HepG2 (cell line): ENCODE data around the gene NOX3. TPM values are rescaled to one million over a fixed set of nuclear protein-coding genes. Genes with fewer than 3 reads are reported as not detected.

Experiments
- ATAC-seq: fragments of 200-7000 bp; cut with Tn5 transposase; 3 replicates; pipeline ENCODE4 v1.9.1; 2020; ENCODE audit warnings: mild to moderate bottlenecking, moderate library complexity
- BruUV-seq: library from RNA; stranded (reverse); fragments of 400-500 nt; replicated peaks from 2 replicates; lab custom pipeline; 2021; lab: Mats Ljungman, UMichigan
- CTCF ChIA-PET: fragments of 300-600 bp; formaldehyde crosslinking; extraction: SDS; loops from one replicate; lab custom pipeline; 2021; ENCODE audit warnings: low total read pairs, inconsistent platforms, low intra/inter-chr PET ratio; lab: Yijun Ruan, JAX
- POLR2A ChIA-PET: fragments of 350-600 bp; sonication (Branson Sonifier 250); formaldehyde crosslinking; loops from one replicate; lab custom pipeline; 2020; ENCODE audit warnings: antibody characterized with exemption, inconsistent platforms; lab: Yijun Ruan, JAX
- DNase-seq: peaks from one replicate; pipeline ENCODE4 v3.0.0-alpha.2; 2015; ENCODE audit warnings: low spot score
- FAIRE-seq: peaks from 3 replicates; lab custom pipeline; 2011; peaks lifted over from hg19 to GRCh38; lab: Jason Lieb, UNC
- H2AFZ ChIP-seq: one replicate; pipeline ENCODE4 v1.6.1; 2011; ENCODE audit warnings: low read length, inconsistent platforms
- H3K27ac ChIP-seq: fragments of 300-600 bp; 3 replicates; pipeline ENCODE4 v1.8.0; 2011; ENCODE audit warnings: mixed run types, mild to moderate bottlenecking, mixed read lengths, low read length, inconsistent platforms; ENCODE audit not compliant: insufficient read depth; ENCODE audit errors: extremely low read length
- H3K27me3 ChIP-seq, 2 experiments: fragments of 200-600 bp in 1 of 2; 2 replicates in 1 of 2; 3 replicates in 1 of 2; pipeline versions ENCODE4 v1.6.0 to v1.8.0; 2011; ENCODE audit warnings: low read length in 2 of 2, mild to moderate bottlenecking in 2 of 2, moderate library complexity in 2 of 2, inconsistent platforms in 1 of 2; ENCODE audit not compliant: insufficient read depth in 2 of 2, control insufficient read depth in 1 of 2
- H3K36me3 ChIP-seq, 2 experiments: fragments of 200-600 bp in 1 of 2; replicated peaks in 1 of 2; 2 replicates in 1 of 2; 3 replicates in 1 of 2; pipeline versions ENCODE4 v1.5.1 to v1.8.0; 2011; ENCODE audit warnings: low read length in 2 of 2, inconsistent platforms in 1 of 2; ENCODE audit not compliant: insufficient read depth in 2 of 2, control insufficient read depth in 1 of 2
- H3K4me1 ChIP-seq: 2 replicates; pipeline ENCODE4 v1.5.1; 2012; ENCODE audit warnings: low read length, inconsistent platforms; ENCODE audit not compliant: insufficient read depth
- H3K4me2 ChIP-seq: 2 replicates; pipeline ENCODE4 v1.6.0; 2011; ENCODE audit warnings: low read depth, low read length, inconsistent platforms
- H3K4me3 ChIP-seq, 3 experiments: fragments of 200-600 bp in 1 of 3; sonication (generic), shearing (Covaris generic) in 1 of 3; replicated peaks in 1 of 3; 2 replicates each; pipeline ENCODE4 v1.5.1; 2011 to 2016; ENCODE audit warnings: low read length in 3 of 3, inconsistent platforms in 2 of 3, low read depth in 2 of 3, mild to moderate bottlenecking in 2 of 3, control low read depth in 1 of 3, mixed read lengths in 1 of 3; ENCODE audit not compliant: insufficient read depth in 1 of 3
- H3K79me2 ChIP-seq: one replicate; pipeline ENCODE4 v1.6.1; 2011; ENCODE audit warnings: low read length, inconsistent platforms; ENCODE audit not compliant: insufficient read depth
- H3K9ac ChIP-seq: 2 replicates; pipeline ENCODE4 v1.6.0; 2011; ENCODE audit warnings: mild to moderate bottlenecking, low read depth, low read length, inconsistent platforms; ENCODE audit not compliant: insufficient read depth
- H3K9me3 ChIP-seq: 2 replicates; pipeline ENCODE4 v1.5.1; 2012; ENCODE audit warnings: mild to moderate bottlenecking, low read length
- H4K20me1 ChIP-seq: 2 replicates; pipeline ENCODE4 v1.6.0; 2011; ENCODE audit warnings: inconsistent platforms, mild to moderate bottlenecking, low read length, moderate library complexity; ENCODE audit not compliant: insufficient read depth
- CHD4 ChIP-seq: fragments of 200-600 bp; sonication (generic); IDR thresholded peaks from 2 replicates; pipeline ENCODE4 v1.7.0; 2017; ENCODE audit warnings: mild to moderate bottlenecking, low read length, borderline replicate concordance
- ETS1 ChIP-seq: sonication (generic); formaldehyde crosslinking; IDR thresholded peaks from 2 replicates; pipeline ENCODE4 v1.4.0; 2020; ENCODE audit warnings: missing genetic modification reagents
- MAF1 ChIP-seq: sonication (generic); formaldehyde crosslinking; IDR thresholded peaks from 2 replicates; pipeline ENCODE4 v1.5.0; 2020; ENCODE audit warnings: missing genetic modification reagents, borderline replicate concordance
- MLLT10 ChIP-seq: sonication (generic); formaldehyde crosslinking; IDR thresholded peaks from 2 replicates; pipeline ENCODE4 v1.4.0; 2020; ENCODE audit warnings: missing genetic modification reagents
- NFE2 ChIP-seq: sonication (generic); formaldehyde crosslinking; IDR thresholded peaks from 2 replicates; pipeline ENCODE4 v1.4.0; 2020; ENCODE audit warnings: missing genetic modification reagents
- NFYC ChIP-seq: IDR thresholded peaks from 2 replicates; pipeline ENCODE4 v1.6.1; 2016; ENCODE audit warnings: missing genetic modification reagents, missing compliant biosample characterization
- ZBTB34 ChIP-seq: sonication (generic); formaldehyde crosslinking; IDR thresholded peaks from 2 replicates; pipeline ENCODE4 v1.8.0; 2022; ENCODE audit warnings: mild to moderate bottlenecking, missing genetic modification reagents
- ZBTB40 ChIP-seq, 2 experiments: fragments of 450-650 bp in 1 of 2; sonication (generic) in 1 of 2; formaldehyde crosslinking in 1 of 2; IDR thresholded peaks; 2 replicates each; pipeline versions ENCODE4 v1.6.1 to v1.8.0; 2016 to 2022; ENCODE audit warnings: antibody characterized with exemption in 1 of 2, mild to moderate bottlenecking in 1 of 2, missing genetic modification reagents in 1 of 2
- ZNF205 ChIP-seq: IDR thresholded peaks from 2 replicates; pipeline ENCODE4 v1.6.1; 2018; ENCODE audit warnings: missing biosample characterization, missing genetic modification reagents
- ZNF574 ChIP-seq: sonication (generic); formaldehyde crosslinking; IDR thresholded peaks from 2 replicates; pipeline ENCODE4 v1.4.0; 2020; ENCODE audit warnings: missing genetic modification reagents
- WGBS: methylation state at CpG from one replicate; pipeline ENCODE4 v1.1.6; 2017; ENCODE audit warnings: low lambda C conversion rate; 5-methylcytosine and 5-hydroxymethylcytosine counted together
- in situ Hi-C: cut with HindIII; loops from 2 replicates; pipeline ENCODE4 v1.10.0; 2017; ENCODE audit warnings: low pct_unique_long_range_greater_than_20kb; ENCODE audit not compliant: extremely low pct_ligation_motif_present
- intact Hi-C: fragments of 100-400 bp; cut with micrococcal nuclease; formaldehyde crosslinking; loops from one replicate; pipeline ENCODE4 v1.10.0; 2022; ENCODE audit not compliant: unreplicated experiment
- polyA plus RNA-seq, 8 experiments: library from polyadenylated mRNA; depleted of rRNA in 3 of 8; stranded (reverse) in 7 of 8; unstranded in 1 of 8; fragments of >200 nt; fragmentation: Illumina TruSeq in 4 of 8; extraction: Trizol in 4 of 8; gene quantifications; 2 replicates each; pipeline versions ENCODE4 v1.2.1 to v1.2.3, GENCODE V29; 2011 to 2016; ENCODE audit warnings: low read depth in 4 of 8, missing spikeins in 1 of 8, mixed read lengths in 1 of 8; ENCODE audit not compliant: insufficient read depth in 1 of 8
- total RNA-seq, 5 experiments: library from RNA; depleted of rRNA; stranded (reverse); fragments of >200 nt; fragmentation: Illumina TruSeq; extraction: Trizol; gene quantifications; 2 replicates each; pipeline ENCODE4 v1.2.3, GENCODE V29; 2016; ENCODE audit warnings: low read depth in 1 of 5

Gene NOX3
- total and polyA plus RNA-seq, 2 of the 13 experiments (the other 11 are each of a cell fraction or from before 2014, with no cell fraction given) = 0.09 to 0.18 TPM

- no peaks in the 10 kb centered on the region for H4K20me1 ChIP-seq
- CTCF ChIA-PET = no interaction called here
- no peak overlapping the region for H3K4me2 ChIP-seq
- H3K9ac ChIP-seq = no peak overlapping the region
- H2AFZ ChIP-seq = peak overlapping the region; percentile 37
- intact Hi-C loops (no loop called here), in situ Hi-C loops (no loop called here)
- WGBS = 95% methylated on average over 4 of the region's 4 CpGs
- POLR2A ChIA-PET = no interaction called here
- ATAC-seq = no peak
- peaks cover 45% of the 10 kb centered on the region for H3K4me1 ChIP-seq
- H3K4me3 ChIP-seq = no peak overlapping the region
- H3K9me3 ChIP-seq = no peaks in the 10 kb centered on the region
- H3K79me2 ChIP-seq = no peaks in the 10 kb centered on the region
- no peak overlapping the region for H3K27ac ChIP-seq
- H3K27me3 ChIP-seq = no peaks in the 10 kb centered on the region
- no TSS peak for BruUV-seq
- H3K36me3 ChIP-seq = no peaks in the 10 kb centered on the region
- no peak for DNase-seq
- no peak for FAIRE-seq
- TF ChIP-seq ZNF205 (CRISPR knock-in tag) (no peak), ZNF574 (CRISPR knock-in tag) (no peak), MAF1 (no peak), NFE2 (CRISPR knock-in tag) (no peak), ZBTB34 (CRISPR knock-in tag) (no peak), ZBTB40 (IDR thresholded peaks at IDR 0.05) (no peak), ZBTB40 (CRISPR knock-in tag; IDR thresholded peaks at IDR 0.05) (no peak), CHD4 (no peak), MLLT10 (CRISPR knock-in tag) (no peak), NFYC (CRISPR knock-in tag) (no peak), ETS1 (CRISPR knock-in tag) (no peak)
These were observed 36.5 kb downstream of the NOX3 start for GRCh38 chr6:155419161-155419560.
